GM19351 (cell line): ENCODE results near the gene C16orf92.
A peak's percentile ranks its signal among the peaks of the same experiment; 100 is the strongest.

Experiments
- ATAC-seq: cut with Tn5 transposase; IDR thresholded peaks from one replicate; pipeline ENCODE4 v1.9.1; 2021; ENCODE audit warnings: mild to moderate bottlenecking, moderate library complexity; ENCODE audit not compliant: unreplicated experiment

C16orf92 gene

GRCh38 chr16:30022887-30023286, at the start of gene C16orf92:
TSS of gene C16orf92 (plus strand) at chr16:30023198. CDS start at chr16:30023341, 143 bp downstream.
- no peak for ATAC-seq

- ATAC-seq, result peak; percentile 92
Measured at GRCh38 chr16:29973384-29974246, 49.4 kb upstream of the C16orf92 start, which contains the start of gene TAOK2. TSS of gene TAOK2 (plus strand) at chr16:29973868. CDS start at chr16:29977773, 3,905 bp downstream.

GRCh38 chr16:29974291-29975133, 48.5 kb upstream of the C16orf92 start:
- ATAC-seq, result peak; percentile 7

GRCh38 chr16:29975134-29975538, 47.9 kb upstream of the C16orf92 start:
- no peak for ATAC-seq

GRCh38 chr16:29975811-29976511, 47.0 kb upstream of the C16orf92 start:
- ATAC-seq, result no peak

- no peak for ATAC-seq
Measured at GRCh38 chr16:29977063-29977825, 45.8 kb upstream of the C16orf92 start.

GRCh38 chr16:29978081-29978480, 44.9 kb upstream of the C16orf92 start:
- no peak for ATAC-seq

- no peak for ATAC-seq
Measured at GRCh38 chr16:29978564-29979270, 44.3 kb upstream of the C16orf92 start.

- no peak for ATAC-seq
Measured at GRCh38 chr16:29982560-29983419, 40.2 kb upstream of the C16orf92 start.

- no peak for ATAC-seq
Measured at GRCh38 chr16:29983420-29984136, 39.4 kb upstream of the C16orf92 start.

- no peak for ATAC-seq
Measured at GRCh38 chr16:29984137-29984763, 38.7 kb upstream of the C16orf92 start.

- no peak for ATAC-seq
Measured at GRCh38 chr16:29984764-29985147, 38.2 kb upstream of the C16orf92 start.

- no peak for ATAC-seq
Measured at GRCh38 chr16:29985271-29985811, 37.7 kb upstream of the C16orf92 start.

GRCh38 chr16:29986231-29986630, 36.8 kb upstream of the C16orf92 start:
- no peak for ATAC-seq

- no peak for ATAC-seq
Measured at GRCh38 chr16:29986931-29987330, 36.1 kb upstream of the C16orf92 start.

GRCh38 chr16:29987371-29988085, 35.5 kb upstream of the C16orf92 start:
- ATAC-seq, result no peak
